Measurements from ENCODE around the gene CD300LD.
"Not testable (repeated sequence)": the region's sequence is repeated elsewhere in the genome, so short reads cannot be mapped to it uniquely, and the experiment has no call there.

The CD300LD gene

DNA sequence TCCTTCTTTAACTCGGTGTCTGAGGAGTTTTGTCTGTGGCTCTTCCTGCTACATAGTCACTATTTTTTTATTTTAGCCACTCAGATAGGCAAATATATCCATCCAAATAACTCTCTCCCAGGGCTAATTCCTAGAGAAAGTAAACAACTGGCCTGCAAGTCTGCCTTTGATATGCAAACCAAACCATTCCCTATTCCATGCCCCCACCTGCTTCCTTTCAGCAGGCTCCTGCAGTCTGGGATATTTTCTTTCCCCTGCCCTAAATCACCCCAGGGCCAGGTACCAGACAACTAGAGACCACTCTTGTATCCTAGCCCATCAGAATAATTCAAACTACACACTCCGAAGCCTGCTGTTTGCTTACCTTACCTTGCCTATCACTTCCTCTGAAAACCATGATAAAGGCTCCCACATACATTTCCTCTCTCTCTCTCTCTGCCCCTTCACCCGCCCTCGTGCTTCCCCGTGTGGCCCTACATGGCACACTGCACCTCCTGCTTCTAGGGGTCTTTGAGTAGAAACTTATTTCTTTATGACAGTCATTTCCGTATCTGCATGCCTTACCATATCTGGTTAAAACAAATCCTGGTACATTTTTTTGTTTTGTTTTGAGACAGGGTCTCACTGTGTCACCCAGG lies 33.1 kb downstream of the CD300LD start:
- no peak overlapping the region for H3K27ac ChIP-seq (ENCODE audit: low read depth, low read length)
- no peak overlapping the region for H3K4me3 ChIP-seq (ENCODE audit: low read depth, low read length)
- no peaks in the 10 kb centered on the region for H3K4me1 ChIP-seq (ENCODE audit: control insufficient read depth, insufficient read depth, low read length, unreplicated experiment)
- H3K36me3 ChIP-seq (ENCODE audit: insufficient read depth, low read length) = no peaks in the 10 kb centered on the region
- H3K27me3 ChIP-seq (ENCODE audit: insufficient read depth, low read length) = peaks cover 29% of the 10 kb centered on the region
- H3K79me2 ChIP-seq (ENCODE audit: control insufficient read depth, insufficient read depth, low read length, unreplicated experiment) = no peaks in the 10 kb centered on the region
- no peak overlapping the region for H2AFZ ChIP-seq (ENCODE audit: low read length, unreplicated experiment)

DNA sequence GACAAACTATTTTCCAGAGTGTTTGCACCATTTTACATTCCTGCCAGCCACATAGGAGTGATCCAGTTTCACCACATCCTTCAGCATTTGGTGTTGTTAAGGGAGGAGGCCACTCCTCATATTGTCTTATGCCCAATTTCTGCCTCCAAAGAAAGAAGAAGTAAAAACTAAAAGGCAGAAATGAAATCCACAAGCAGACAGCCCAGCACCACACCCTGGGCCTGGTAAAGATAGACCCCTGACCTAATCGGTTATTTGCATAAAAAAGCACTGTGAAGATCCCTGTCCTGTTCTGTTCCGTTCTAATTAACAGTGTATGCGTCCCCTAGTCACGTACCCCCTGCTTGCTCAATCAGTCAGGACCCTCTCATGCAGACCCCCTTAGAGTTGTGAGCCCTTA lies 33.7 kb downstream of the CD300LD start:
- H2AFZ ChIP-seq (ENCODE audit: low read length, unreplicated experiment); H3K36me3 ChIP-seq (ENCODE audit: insufficient read depth, low read length); H3K4me1 ChIP-seq (ENCODE audit: control insufficient read depth, insufficient read depth, low read length, unreplicated experiment); H3K79me2 ChIP-seq (ENCODE audit: control insufficient read depth, insufficient read depth, low read length, unreplicated experiment); H3K4me3 ChIP-seq (ENCODE audit: low read depth, low read length); H3K27ac ChIP-seq (ENCODE audit: low read depth, low read length): not testable (repeated sequence)
- peaks cover 32% of the 10 kb centered on the region for H3K27me3 ChIP-seq (ENCODE audit: insufficient read depth, low read length)

GRCh38 chr17:74555427-74555940 lies 36.6 kb downstream of the CD300LD start:
- no peak overlapping the region for H2AFZ ChIP-seq (ENCODE audit: low read length, unreplicated experiment)
- H3K4me3 ChIP-seq (ENCODE audit: low read depth, low read length) = no peak overlapping the region
- H3K36me3 ChIP-seq (ENCODE audit: insufficient read depth, low read length) = no peaks in the 10 kb centered on the region
- no peaks in the 10 kb centered on the region for H3K79me2 ChIP-seq (ENCODE audit: control insufficient read depth, insufficient read depth, low read length, unreplicated experiment)
- H3K4me1 ChIP-seq (ENCODE audit: control insufficient read depth, insufficient read depth, low read length, unreplicated experiment) = no peaks in the 10 kb centered on the region
- no peak overlapping the region for H3K27ac ChIP-seq (ENCODE audit: low read depth, low read length)
- H3K27me3 ChIP-seq (ENCODE audit: insufficient read depth, low read length) = peaks cover 24% of the 10 kb centered on the region; the same call in 1 of the 2 replicates

GRCh38 chr17:74554909-74555308 lies 37.2 kb downstream of the CD300LD start:
- Histone ChIP-seq H3K4me3 (ENCODE audit: low read depth, low read length) (no peak overlapping the region), H3K4me1 (ENCODE audit: control insufficient read depth, insufficient read depth, low read length, unreplicated experiment) (no peaks in the 10 kb centered on the region), H3K27me3 (ENCODE audit: insufficient read depth, low read length) (peaks cover 24% of the 10 kb centered on the region; the same call in 1 of the 2 replicates), H3K79me2 (ENCODE audit: control insufficient read depth, insufficient read depth, low read length, unreplicated experiment) (no peaks in the 10 kb centered on the region), H2AFZ (ENCODE audit: low read length, unreplicated experiment) (no peak overlapping the region), H3K27ac (ENCODE audit: low read depth, low read length) (no peak overlapping the region), H3K36me3 (ENCODE audit: insufficient read depth, low read length) (no peaks in the 10 kb centered on the region)

- Histone ChIP-seq H2AFZ (ENCODE audit: low read length, unreplicated experiment) (no peak overlapping the region), H3K27me3 (ENCODE audit: insufficient read depth, low read length) (peaks cover 8% of the 10 kb centered on the region; the same call in 1 of the 2 replicates), H3K4me1 (ENCODE audit: control insufficient read depth, insufficient read depth, low read length, unreplicated experiment) (no peaks in the 10 kb centered on the region), H3K79me2 (ENCODE audit: control insufficient read depth, insufficient read depth, low read length, unreplicated experiment) (no peaks in the 10 kb centered on the region), H3K36me3 (ENCODE audit: insufficient read depth, low read length) (no peaks in the 10 kb centered on the region), H3K27ac (ENCODE audit: low read depth, low read length) (no peak overlapping the region), H3K4me3 (ENCODE audit: low read depth, low read length) (no peak overlapping the region)
Measured at GRCh38 chr17:74552037-74552436, 40.0 kb downstream of the CD300LD start.

DNA sequence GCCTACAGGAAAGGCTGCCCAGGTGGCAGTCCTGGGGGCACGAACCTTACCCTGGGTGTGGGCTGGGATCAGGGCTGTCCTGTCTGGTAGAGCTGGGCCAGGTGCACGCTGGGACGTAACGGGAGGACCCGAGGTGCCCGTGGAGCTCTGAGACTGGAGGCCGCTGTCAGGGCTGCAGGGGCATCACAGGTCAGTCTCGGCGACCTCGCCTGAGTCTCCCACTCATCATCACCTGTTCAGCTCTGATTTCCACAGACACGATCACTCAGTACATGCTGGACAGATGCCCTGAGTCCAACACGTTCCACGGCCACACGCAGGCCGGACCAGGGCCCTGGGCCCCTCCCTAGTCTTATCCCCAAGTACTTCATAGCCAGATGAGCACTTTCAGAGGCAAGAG lies 41.5 kb downstream of the CD300LD start:
- H2AFZ ChIP-seq (ENCODE audit: low read length, unreplicated experiment) = no peak overlapping the region
- H3K36me3 ChIP-seq (ENCODE audit: insufficient read depth, low read length) = no peaks in the 10 kb centered on the region
- H3K4me3 ChIP-seq (ENCODE audit: low read depth, low read length) = no peak overlapping the region
- no peak overlapping the region for H3K27ac ChIP-seq (ENCODE audit: low read depth, low read length)
- H3K4me1 ChIP-seq (ENCODE audit: control insufficient read depth, insufficient read depth, low read length, unreplicated experiment) = no peaks in the 10 kb centered on the region
- H3K79me2 ChIP-seq (ENCODE audit: control insufficient read depth, insufficient read depth, low read length, unreplicated experiment) = no peaks in the 10 kb centered on the region
- peaks cover 8% of the 10 kb centered on the region; the same call in 1 of the 2 replicates for H3K27me3 ChIP-seq (ENCODE audit: insufficient read depth, low read length)

- Histone ChIP-seq H3K79me2 (ENCODE audit: control insufficient read depth, insufficient read depth, low read length, unreplicated experiment) (no peaks in the 10 kb centered on the region), H3K27me3 (ENCODE audit: insufficient read depth, low read length) (0 out of 2 replicates have a peak, but pooled peaks cover 3% of the 10 kb centered on the region), H3K27ac (ENCODE audit: low read depth, low read length) (no peak overlapping the region), H3K4me3 (ENCODE audit: low read depth, low read length) (no peak overlapping the region), H2AFZ (ENCODE audit: low read length, unreplicated experiment) (no peak overlapping the region), H3K4me1 (ENCODE audit: control insufficient read depth, insufficient read depth, low read length, unreplicated experiment) (no peaks in the 10 kb centered on the region), H3K36me3 (ENCODE audit: insufficient read depth, low read length) (no peaks in the 10 kb centered on the region)
Measured at GRCh38 chr17:74549343-74549742, 42.7 kb downstream of the CD300LD start.

GRCh38 chr17:74547736-74548135 lies 44.3 kb downstream of the CD300LD start:
- Histone ChIP-seq H2AFZ (ENCODE audit: low read length, unreplicated experiment) (no peak overlapping the region), H3K79me2 (ENCODE audit: control insufficient read depth, insufficient read depth, low read length, unreplicated experiment) (no peaks in the 10 kb centered on the region), H3K27me3 (ENCODE audit: insufficient read depth, low read length) (no peaks in the 10 kb centered on the region), H3K36me3 (ENCODE audit: insufficient read depth, low read length) (no peaks in the 10 kb centered on the region), H3K27ac (ENCODE audit: low read depth, low read length) (no peak overlapping the region), H3K4me1 (ENCODE audit: control insufficient read depth, insufficient read depth, low read length, unreplicated experiment) (no peaks in the 10 kb centered on the region), H3K4me3 (ENCODE audit: low read depth, low read length) (no peak overlapping the region)

DNA sequence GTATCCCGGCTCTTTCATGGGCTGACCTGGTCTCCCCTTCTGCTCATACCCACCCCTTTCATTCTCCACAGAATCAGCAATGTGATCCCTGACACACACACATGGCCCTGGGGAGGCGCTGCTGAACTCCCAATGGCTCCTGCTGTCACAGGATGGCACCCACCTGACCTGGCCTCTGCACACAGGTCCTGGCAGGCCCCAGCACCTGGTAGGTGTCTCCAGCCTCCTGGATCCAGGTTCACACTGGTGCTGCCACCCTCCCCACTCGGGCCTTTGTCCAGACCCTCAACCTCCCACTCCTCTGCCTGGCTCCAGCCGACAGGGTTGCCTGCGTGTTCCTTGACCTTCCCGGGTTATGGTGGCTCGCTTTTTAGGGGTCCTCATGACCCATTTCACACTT lies 44.8 kb downstream of the CD300LD start:
- no peaks in the 10 kb centered on the region for H3K79me2 ChIP-seq (ENCODE audit: control insufficient read depth, insufficient read depth, low read length, unreplicated experiment)
- H3K4me1 ChIP-seq (ENCODE audit: control insufficient read depth, insufficient read depth, low read length, unreplicated experiment) = no peaks in the 10 kb centered on the region
- H3K4me3 ChIP-seq (ENCODE audit: low read depth, low read length) = no peak overlapping the region
- H3K27ac ChIP-seq (ENCODE audit: low read depth, low read length) = no peak overlapping the region
- no peaks in the 10 kb centered on the region for H3K36me3 ChIP-seq (ENCODE audit: insufficient read depth, low read length)
- H3K27me3 ChIP-seq (ENCODE audit: insufficient read depth, low read length) = no peaks in the 10 kb centered on the region
- H2AFZ ChIP-seq (ENCODE audit: low read length, unreplicated experiment) = no peak overlapping the region

GRCh38 chr17:74546586-74546985 lies 45.5 kb downstream of the CD300LD start:
- H3K4me1 ChIP-seq (ENCODE audit: control insufficient read depth, insufficient read depth, low read length, unreplicated experiment) = no peaks in the 10 kb centered on the region
- no peak overlapping the region for H3K4me3 ChIP-seq (ENCODE audit: low read depth, low read length)
- H2AFZ ChIP-seq (ENCODE audit: low read length, unreplicated experiment) = no peak overlapping the region
- no peaks in the 10 kb centered on the region for H3K27me3 ChIP-seq (ENCODE audit: insufficient read depth, low read length)
- H3K27ac ChIP-seq (ENCODE audit: low read depth, low read length) = no peak overlapping the region
- H3K36me3 ChIP-seq (ENCODE audit: insufficient read depth, low read length) = no peaks in the 10 kb centered on the region
- no peaks in the 10 kb centered on the region for H3K79me2 ChIP-seq (ENCODE audit: control insufficient read depth, insufficient read depth, low read length, unreplicated experiment)

GRCh38 chr17:74545843-74546230 lies 46.2 kb downstream of the CD300LD start, which contains the start of gene CD300C:
Gene CD300C, minus strand, starts transcription at chr17:74546115. Its CDS starts 333 bp downstream, at chr17:74545782.
- no peaks in the 10 kb centered on the region for H3K27me3 ChIP-seq (ENCODE audit: insufficient read depth, low read length)
- no peak within 1 kb of the TSS for H3K4me3 ChIP-seq (ENCODE audit: low read depth, low read length)
- no peaks in the 10 kb centered on the region for H3K79me2 ChIP-seq (ENCODE audit: control insufficient read depth, insufficient read depth, low read length, unreplicated experiment)
- no peak within 1 kb of the TSS for H3K27ac ChIP-seq (ENCODE audit: low read depth, low read length)
- H2AFZ ChIP-seq (ENCODE audit: low read length, unreplicated experiment) = no peak within 1 kb of the TSS
- H3K4me1 ChIP-seq (ENCODE audit: control insufficient read depth, insufficient read depth, low read length, unreplicated experiment) = no peaks in the 10 kb centered on the region
- H3K36me3 ChIP-seq (ENCODE audit: insufficient read depth, low read length) = no peaks in the 10 kb centered on the region
